WTC11 (cell line): ENCODE results near the gene PIK3C2B. TPM values are rescaled to one million over a fixed set of nuclear protein-coding genes. Genes with fewer than 3 reads are reported as not detected.

Experiments
- ATAC-seq: fragments of 200-7000 bp; cut with Tn5 transposase; 2 replicates; pipeline ENCODE4 v1.10.0; 2021; ENCODE audit warnings: mild to moderate bottlenecking, moderate library complexity
- CTCF ChIA-PET: fragments of 300-600 bp; sonication (Branson Sonifier 250); formaldehyde crosslinking; loops from one replicate; lab custom pipeline; 2021; ENCODE audit warnings: antibody characterized with exemption; lab: Charles Lee
- POLR2A ChIA-PET: fragments of 350-600 bp; sonication (Branson Sonifier 250); formaldehyde crosslinking; loops from one replicate; lab custom pipeline; 2021; ENCODE audit warnings: antibody characterized with exemption; lab: Charles Lee
- DNase-seq: peaks from one replicate; pipeline ENCODE4 v3.0.0; 2021; ENCODE audit warnings: low spot score
- H3K27ac Mint-ChIP-seq: 2 replicates; pipeline ENCODE4 v1.8.0; 2021; ENCODE audit warnings: mixed read lengths
- H3K27me3 Mint-ChIP-seq: 2 replicates; pipeline ENCODE4 v1.8.0; 2021; ENCODE audit warnings: low read depth, mild to moderate bottlenecking, moderate library complexity, mixed read lengths
- H3K36me3 Mint-ChIP-seq: 2 replicates; pipeline ENCODE4 v1.8.0; 2021; ENCODE audit warnings: mixed read lengths
- H3K4me1 Mint-ChIP-seq: 2 replicates; pipeline ENCODE4 v1.8.0; 2022; ENCODE audit warnings: mixed read lengths
- H3K4me3 Mint-ChIP-seq: 2 replicates; pipeline ENCODE4 v1.8.0; 2021; ENCODE audit warnings: mild to moderate bottlenecking, moderate library complexity, mixed read lengths
- H3K9me3 Mint-ChIP-seq: 2 replicates; pipeline ENCODE4 v1.8.0; 2021; ENCODE audit warnings: mixed read lengths
- AFF4 ChIP-seq: sonication (generic); formaldehyde crosslinking; IDR thresholded peaks from 2 replicates; pipeline ENCODE4 v1.8.1; 2023; ENCODE audit warnings: mild to moderate bottlenecking, missing genetic modification reagents, borderline replicate concordance
- ARID4B ChIP-seq: sonication (generic); formaldehyde crosslinking; IDR thresholded peaks from 2 replicates; pipeline ENCODE4 v1.8.0; 2023; ENCODE audit warnings: missing genetic modification reagents, mild to moderate bottlenecking, borderline replicate concordance
- ELF4 ChIP-seq: sonication (generic); formaldehyde crosslinking; IDR thresholded peaks from 2 replicates; pipeline ENCODE4 v1.8.1; 2022; ENCODE audit warnings: low read depth, mild to moderate bottlenecking, moderate library complexity, missing genetic modification reagents
- EMX1 ChIP-seq: fragments of 250-450 bp; sonication (Bioruptor Pico); IDR thresholded peaks from 2 replicates; pipeline ENCODE4 v1.8.0; 2021; ENCODE audit warnings: mild to moderate bottlenecking
- ERG ChIP-seq: fragments of 250-450 bp; sonication (Bioruptor Pico); IDR thresholded peaks from 2 replicates; pipeline ENCODE4 v1.8.0; 2021; ENCODE audit warnings: mild to moderate bottlenecking
- FOXK1 ChIP-seq: sonication (generic); formaldehyde crosslinking; IDR thresholded peaks from 2 replicates; pipeline ENCODE4 v1.8.0; 2022; ENCODE audit warnings: mild to moderate bottlenecking, moderate library complexity, missing genetic modification reagents
- GRHL2 ChIP-seq: fragments of 250-450 bp; sonication (Bioruptor Pico); IDR thresholded peaks from 2 replicates; pipeline ENCODE4 v1.8.0; 2022; ENCODE audit warnings: mild to moderate bottlenecking, moderate library complexity; ENCODE audit not compliant: insufficient replicate concordance, severe bottlenecking
- IRF1 ChIP-seq: sonication (generic); formaldehyde crosslinking; IDR thresholded peaks from 2 replicates; pipeline ENCODE4 v1.8.0; 2023; ENCODE audit warnings: missing genetic modification reagents
- IRF2 ChIP-seq: sonication (generic); formaldehyde crosslinking; IDR thresholded peaks from 2 replicates; pipeline ENCODE4 v1.8.0; 2022; ENCODE audit warnings: low read depth, missing genetic modification reagents, borderline replicate concordance
- NFATC4 ChIP-seq: fragments of 250-450 bp; sonication (Bioruptor Pico); IDR thresholded peaks from 2 replicates; pipeline ENCODE4 v1.9.0; 2021; ENCODE audit warnings: mild to moderate bottlenecking
- SMAD3 ChIP-seq: sonication (generic); formaldehyde crosslinking; IDR thresholded peaks from 2 replicates; pipeline ENCODE4 v1.8.0; 2022; ENCODE audit warnings: missing genetic modification reagents, mild to moderate bottlenecking, borderline replicate concordance
- SOX15 ChIP-seq: fragments of 250-450 bp; sonication (Bioruptor Pico); IDR thresholded peaks from 2 replicates; pipeline ENCODE4 v1.9.0; 2021; ENCODE audit warnings: mild to moderate bottlenecking
- TCF7 ChIP-seq: sonication (generic); formaldehyde crosslinking; IDR thresholded peaks from 2 replicates; pipeline ENCODE4 v1.8.0; 2022; ENCODE audit warnings: mild to moderate bottlenecking, low read depth, missing genetic modification reagents, moderate library complexity
- TEAD4 ChIP-seq: sonication (generic); formaldehyde crosslinking; IDR thresholded peaks from 2 replicates; pipeline ENCODE4 v1.8.0; 2022; ENCODE audit warnings: mild to moderate bottlenecking, missing genetic modification reagents
- ZNF121 ChIP-seq: sonication (generic); formaldehyde crosslinking; IDR thresholded peaks from 2 replicates; pipeline ENCODE4 v1.8.0; 2023; ENCODE audit warnings: missing genetic modification reagents
- ZNF425 ChIP-seq: fragments of 250-450 bp; sonication (Bioruptor Pico); conservative IDR thresholded peaks from 2 replicates; pipeline ENCODE4 v1.9.0; 2021; ENCODE audit warnings: mild to moderate bottlenecking
- ZNF671 ChIP-seq: fragments of 250-450 bp; sonication (Bioruptor Pico); IDR thresholded peaks from 2 replicates; pipeline ENCODE4 v1.8.0; 2021; ENCODE audit warnings: mild to moderate bottlenecking
- total RNA-seq: library from RNA; stranded (reverse); gene quantifications from 3 replicates; pipeline ENCODE4 v1.2.3, GENCODE V29; 2021
- TF ChIP-seq, protein P1 (sequence below): fragments of 250-450 bp; sonication (Bioruptor Pico); IDR thresholded peaks from 2 replicates; pipeline ENCODE4 v1.9.0; 2021; ENCODE audit warnings: mild to moderate bottlenecking

The PIK3C2B gene
- total RNA-seq, 1 experiment from 2014 or later, result 27.7 TPM

GRCh38 chr1:204456826-204457442 lies 37.7 kb downstream of the PIK3C2B start:
- DNase-seq (no peak), ATAC-seq (no peak; the same call in 1 of the 2 replicates)
- H3K27me3 Mint-ChIP-seq, result no peaks in the 10 kb centered on the region
- H3K4me1 Mint-ChIP-seq, result peaks cover 52% of the 10 kb centered on the region
- peaks cover 23% of the 10 kb centered on the region for H3K36me3 Mint-ChIP-seq
- H3K4me3 Mint-ChIP-seq, result no peak overlapping the region
- no peak for TF ChIP-seq NFATC4 (CRISPR knock-in tag)
- no peak for TF ChIP-seq ZNF425
- no peak for TF ChIP-seq SMAD3 (CRISPR knock-in tag)
- no peak for TF ChIP-seq GRHL2
- TF ChIP-seq ERG (CRISPR knock-in tag), result no peak
- no peak for TF ChIP-seq FOXK1 (CRISPR knock-in tag)
- TF ChIP-seq EMX1, result no peak
- TF ChIP-seq, protein P1, sequence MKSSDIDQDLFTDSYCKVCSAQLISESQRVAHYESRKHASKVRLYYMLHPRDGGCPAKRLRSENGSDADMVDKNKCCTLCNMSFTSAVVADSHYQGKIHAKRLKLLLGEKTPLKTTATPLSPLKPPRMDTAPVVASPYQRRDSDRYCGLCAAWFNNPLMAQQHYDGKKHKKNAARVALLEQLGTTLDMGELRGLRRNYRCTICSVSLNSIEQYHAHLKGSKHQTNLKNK (CRISPR knock-in tag), result no peak
- no peak for TF ChIP-seq TEAD4 (CRISPR knock-in tag)
- TF ChIP-seq SOX15 (CRISPR knock-in tag), result no peak
- TF ChIP-seq TCF7 (CRISPR knock-in tag), result no peak
- no peak for TF ChIP-seq ARID4B (CRISPR knock-in tag)
- TF ChIP-seq IRF2, result no peak
- no peak for TF ChIP-seq AFF4
- TF ChIP-seq ELF4 (CRISPR knock-in tag), result no peak
- TF ChIP-seq ZNF121 (CRISPR knock-in tag), result no peak
- no peak for TF ChIP-seq ZNF671 (CRISPR knock-in tag)
- TF ChIP-seq IRF1 (CRISPR knock-in tag), result no peak
- CTCF ChIA-PET, result interaction anchor here (0.9 to 6.7 kb wide), 7 partner anchors 10 to 58 kb away, joined by 3 to 114 read pairs (median 5); partner anchors contain the start of gene PIK3C2B
- no peak overlapping the region for H3K27ac Mint-ChIP-seq
- POLR2A ChIA-PET, result interaction anchor here (0.7 kb wide), 1 partner anchor 43 kb away, joined by 4 read pairs; no protein-coding TSS in a partner anchor
- H3K9me3 Mint-ChIP-seq, result no peaks in the 10 kb centered on the region
